HG03159 (cell line): ENCODE data around the gene UBASH3A.

Experiments used
- ATAC-seq: cut with Tn5 transposase; IDR thresholded peaks from one replicate; pipeline ENCODE4 v1.9.1; 2021; ENCODE audit warnings: mild to moderate bottlenecking, moderate library complexity; ENCODE audit not compliant: unreplicated experiment

Gene UBASH3A

GRCh38 chr21:42486072-42486471 lies 82.4 kb downstream of the UBASH3A start:
- ATAC-seq: no peak

- ATAC-seq: no peak
Observed at GRCh38 chr21:42486531-42486930, 82.8 kb downstream of the UBASH3A start.

GRCh38 chr21:42489006-42489563 lies 85.4 kb downstream of the UBASH3A start:
- ATAC-seq: no peak

- no peak for ATAC-seq
Observed at GRCh38 chr21:42489991-42490390, 86.3 kb downstream of the UBASH3A start.

GRCh38 chr21:42490720-42491119 lies 87.0 kb downstream of the UBASH3A start:
- ATAC-seq: no peak

GRCh38 chr21:42491328-42491727 lies 87.6 kb downstream of the UBASH3A start:
- ATAC-seq: no peak

DNA sequence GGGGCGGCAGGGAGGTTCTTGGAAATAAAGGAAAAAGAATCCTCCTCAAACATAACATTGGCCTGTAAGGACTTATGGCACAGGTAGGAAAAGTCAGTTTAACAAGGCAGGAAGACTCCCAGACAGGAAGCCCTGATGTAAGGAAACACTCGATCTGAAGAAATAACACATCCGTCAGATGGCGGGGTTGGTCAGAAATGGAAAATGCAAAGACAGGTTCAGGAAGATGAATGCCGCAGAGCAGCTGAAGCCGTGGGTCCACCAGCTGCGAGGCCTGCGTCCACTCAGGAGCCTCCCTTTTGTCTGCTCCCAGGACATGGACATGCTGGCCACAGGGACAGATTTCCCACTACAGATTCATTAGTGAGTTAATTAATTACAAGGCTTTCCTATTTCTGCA lies 88.5 kb downstream of the UBASH3A start:
- ATAC-seq: no peak

GRCh38 chr21:42493109-42494060 lies 89.7 kb downstream of the UBASH3A start:
- no peak for ATAC-seq

DNA sequence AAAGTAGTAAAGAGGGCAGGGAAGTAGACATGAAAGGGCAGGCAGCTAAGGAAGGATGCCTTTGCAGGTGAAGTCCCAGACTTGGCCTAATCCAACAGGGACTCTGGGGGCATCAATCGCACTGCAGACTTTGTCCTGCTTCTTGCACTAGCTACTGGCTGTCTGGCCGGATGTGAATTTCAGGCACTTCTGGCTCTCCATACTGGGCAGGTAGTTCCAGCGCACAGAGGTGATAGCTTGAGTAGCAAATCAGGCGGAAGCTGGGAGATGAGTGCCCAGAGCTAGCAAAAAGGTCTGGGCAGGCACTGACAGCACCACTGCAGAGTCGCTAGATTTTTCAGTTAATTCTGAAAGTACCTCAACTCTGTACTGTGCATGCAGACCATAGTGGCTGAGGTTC lies 91.3 kb downstream of the UBASH3A start:
- no peak for ATAC-seq

- peak; percentile 12 for ATAC-seq
Observed at GRCh38 chr21:42495765-42496119, 92.0 kb downstream of the UBASH3A start.

- ATAC-seq: peak; percentile 94
Observed at GRCh38 chr21:42496120-42496838, 92.6 kb downstream of the UBASH3A start, which contains the start of gene RSPH1. TSS of gene RSPH1 (minus strand) at chr21:42496224. CDS start at chr21:42496186, 38 bp downstream.

DNA sequence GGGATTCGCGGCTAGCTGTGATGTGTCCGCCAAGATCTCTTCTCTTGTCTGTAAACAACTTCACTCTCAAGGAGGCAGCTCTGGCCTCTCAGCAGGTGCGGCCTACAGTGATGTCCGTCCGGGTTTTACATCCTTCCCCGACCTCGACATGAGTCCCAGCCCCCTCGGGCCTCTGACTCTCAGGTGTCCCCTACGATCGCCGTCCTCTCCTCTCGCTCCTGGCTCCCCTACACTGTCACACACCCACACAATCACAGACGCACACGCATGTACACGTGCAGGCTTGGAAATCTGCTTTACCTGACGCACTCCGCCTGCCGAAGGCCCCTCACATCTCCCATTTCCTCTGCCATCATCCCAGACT lies 93.1 kb downstream of the UBASH3A start:
- ATAC-seq: no peak
